PC-3 (cell line): ENCODE measurements around the gene UNC5B. TPM values are rescaled to one million over a fixed set of nuclear protein-coding genes. Genes with fewer than 3 reads are reported as not detected.

Source experiments
- ATAC-seq: fragments of 200-7000 bp; cut with Tn5 transposase; 2 replicates; pipeline ENCODE4 v1.9.1; 2020; ENCODE audit warnings: mild to moderate bottlenecking, moderate library complexity
- BruUV-seq: library from RNA; stranded (reverse); fragments of 400-500 nt; replicated peaks from 2 replicates; lab custom pipeline; 2021; lab: Mats Ljungman, UMichigan
- CTCF ChIA-PET: fragments of 300-600 bp; sonication (Branson Sonifier 250); formaldehyde crosslinking; loops from one replicate; lab custom pipeline; 2022; ENCODE audit warnings: antibody characterized with exemption; lab: Charles Lee
- POLR2A ChIA-PET: fragments of 300-600 bp; sonication (Branson Sonifier 250); formaldehyde crosslinking; loops from one replicate; lab custom pipeline; 2022; ENCODE audit warnings: antibody characterized with exemption; ENCODE audit not compliant: unreplicated experiment; lab: Charles Lee
- DNase-seq: peaks from one replicate; pipeline ENCODE4 v3.0.0-alpha.2; 2015
- H2AFZ ChIP-seq: fragments of 300-600 bp; sonication (generic); 2 replicates; pipeline ENCODE4 v1.6.0; 2016; ENCODE audit warnings: antibody characterized with exemption, low read length
- H3F3A ChIP-seq: fragments of 300-600 bp; sonication (generic); one replicate; pipeline ENCODE4 v1.6.0; 2017; ENCODE audit warnings: antibody characterized with exemption, low read length, control low read depth, mild to moderate bottlenecking; ENCODE audit not compliant: unreplicated experiment
- H3K27ac ChIP-seq: fragments of 300-600 bp; sonication (generic); 2 replicates; pipeline ENCODE4 v1.5.1; 2016; ENCODE audit warnings: mild to moderate bottlenecking, low read length
- H3K27me3 ChIP-seq: fragments of 300-600 bp; sonication (generic); 2 replicates; pipeline ENCODE4 v1.6.1; 2016; ENCODE audit warnings: low read length, mixed read lengths
- H3K36me3 ChIP-seq: fragments of 300-600 bp; sonication (generic); 2 replicates; pipeline ENCODE4 v1.6.1; 2016; ENCODE audit warnings: low read depth, mixed run types, low read length, mixed read lengths
- H3K4me1 ChIP-seq: fragments of 300-600 bp; sonication (generic); 2 replicates; pipeline ENCODE4 v1.5.1; 2016; ENCODE audit warnings: low read length; ENCODE audit not compliant: insufficient read depth
- H3K4me2 ChIP-seq: fragments of 300-600 bp; sonication (generic); 2 replicates; pipeline ENCODE4 v1.6.0; 2016; ENCODE audit warnings: low read length
- H3K4me3 ChIP-seq: fragments of 300-600 bp; sonication (generic); 2 replicates; pipeline ENCODE4 v1.5.1; 2016; ENCODE audit warnings: mild to moderate bottlenecking, low read length, mixed read lengths
- H3K79me2 ChIP-seq: fragments of 300-600 bp; sonication (generic); 2 replicates; pipeline ENCODE4 v1.6.1; 2017; ENCODE audit warnings: low read length, mixed read lengths
- H3K9ac ChIP-seq: fragments of 300-600 bp; sonication (generic); 2 replicates; pipeline ENCODE4 v1.6.0; 2016; ENCODE audit warnings: mild to moderate bottlenecking, low read length
- H3K9me2 ChIP-seq: fragments of 300-600 bp; sonication (generic); replicated peaks from 2 replicates; pipeline ENCODE4 v1.6.1; 2016; ENCODE audit warnings: mixed run types, low read length, mixed read lengths
- H3K9me3 ChIP-seq: fragments of 300-600 bp; sonication (generic); 2 replicates; pipeline ENCODE4 v1.6.1; 2016; ENCODE audit warnings: low read length, mixed read lengths
- H4K20me1 ChIP-seq: fragments of 300-600 bp; sonication (generic); 2 replicates; pipeline ENCODE4 v1.6.1; 2016; ENCODE audit warnings: low read length, mixed read lengths
- EZH2 ChIP-seq: fragments of 300-600 bp; sonication (generic); IDR thresholded peaks from one replicate; pipeline ENCODE4 v1.6.1; 2017; ENCODE audit warnings: antibody characterized with exemption, mild to moderate bottlenecking, low read length; ENCODE audit not compliant: unreplicated experiment
- EZH2phosphoT487 ChIP-seq: fragments of 300-600 bp; sonication (generic); IDR thresholded peaks from 2 replicates; pipeline ENCODE4 v1.6.1; 2018; ENCODE audit warnings: mild to moderate bottlenecking, antibody characterized with exemption, low read length, borderline replicate concordance
- intact Hi-C: fragments of 100-400 bp; cut with micrococcal nuclease; formaldehyde crosslinking; loops from 2 replicates; pipeline ENCODE4 v1.9.0; 2023
- total RNA-seq: library from RNA; depleted of rRNA; stranded (reverse); fragments of >200 nt; gene quantifications from 2 replicates; pipeline ENCODE4 v1.2.3, GENCODE V29; 2014
- TF ChIP-seq, protein P1 (sequence below): fragments of 300-600 bp; sonication (generic); conservative IDR thresholded peaks from 2 replicates; pipeline ENCODE4 v1.5.1; 2017; ENCODE audit warnings: antibody characterized with exemption, low read depth, mild to moderate bottlenecking, low read length

UNC5B gene
- total RNA-seq, 1 experiment from 2014 or later = 0.26 TPM

DNA sequence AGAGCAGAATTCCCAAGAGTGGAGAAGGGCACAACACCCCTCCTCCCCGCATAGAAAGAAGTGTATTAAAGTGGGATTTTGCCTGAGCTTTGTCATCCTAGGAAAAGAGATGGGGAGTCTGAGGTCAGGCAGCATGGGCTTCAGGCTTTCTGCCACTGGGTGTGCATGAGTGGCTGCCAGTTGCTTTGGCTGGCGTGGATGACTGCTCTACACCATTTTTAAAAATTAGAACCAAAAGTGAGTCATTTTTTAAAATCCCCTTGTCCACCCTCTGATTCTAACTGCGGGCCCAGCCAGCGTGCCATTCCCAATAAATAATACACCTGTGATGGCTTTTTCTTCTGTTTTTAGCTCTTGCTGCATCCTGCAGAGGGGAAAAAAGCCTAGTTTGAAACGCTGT is 120.1 kb downstream of the UNC5B start:
- no peak overlapping the region for H3K4me2 ChIP-seq
- no peaks in the 10 kb centered on the region for H3K36me3 ChIP-seq
- no TSS peak for BruUV-seq
- TF ChIP-seq, protein P1, sequence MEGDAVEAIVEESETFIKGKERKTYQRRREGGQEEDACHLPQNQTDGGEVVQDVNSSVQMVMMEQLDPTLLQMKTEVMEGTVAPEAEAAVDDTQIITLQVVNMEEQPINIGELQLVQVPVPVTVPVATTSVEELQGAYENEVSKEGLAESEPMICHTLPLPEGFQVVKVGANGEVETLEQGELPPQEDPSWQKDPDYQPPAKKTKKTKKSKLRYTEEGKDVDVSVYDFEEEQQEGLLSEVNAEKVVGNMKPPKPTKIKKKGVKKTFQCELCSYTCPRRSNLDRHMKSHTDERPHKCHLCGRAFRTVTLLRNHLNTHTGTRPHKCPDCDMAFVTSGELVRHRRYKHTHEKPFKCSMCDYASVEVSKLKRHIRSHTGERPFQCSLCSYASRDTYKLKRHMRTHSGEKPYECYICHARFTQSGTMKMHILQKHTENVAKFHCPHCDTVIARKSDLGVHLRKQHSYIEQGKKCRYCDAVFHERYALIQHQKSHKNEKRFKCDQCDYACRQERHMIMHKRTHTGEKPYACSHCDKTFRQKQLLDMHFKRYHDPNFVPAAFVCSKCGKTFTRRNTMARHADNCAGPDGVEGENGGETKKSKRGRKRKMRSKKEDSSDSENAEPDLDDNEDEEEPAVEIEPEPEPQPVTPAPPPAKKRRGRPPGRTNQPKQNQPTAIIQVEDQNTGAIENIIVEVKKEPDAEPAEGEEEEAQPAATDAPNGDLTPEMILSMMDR = no peak
- no peak for TF ChIP-seq EZH2
- TF ChIP-seq EZH2phosphoT487 = no peak
- ATAC-seq (no peak), DNase-seq (no peak)
- H3K27ac ChIP-seq = no peak overlapping the region
- no peak overlapping the region for H3K9ac ChIP-seq
- CTCF ChIA-PET = no interaction called here
- no peak overlapping the region for H2AFZ ChIP-seq
- intact Hi-C loops = no loop called here
- POLR2A ChIA-PET = no interaction called here
- H3K27me3 ChIP-seq = no peaks in the 10 kb centered on the region
- no peaks in the 10 kb centered on the region for H4K20me1 ChIP-seq
- H3K9me3 ChIP-seq = no peaks in the 10 kb centered on the region
- no peaks in the 10 kb centered on the region for H3K9me2 ChIP-seq
- H3K79me2 ChIP-seq = no peaks in the 10 kb centered on the region
- H3F3A ChIP-seq = no peaks in the 10 kb centered on the region
- H3K4me1 ChIP-seq = no peaks in the 10 kb centered on the region
- H3K4me3 ChIP-seq = no peak overlapping the region

DNA sequence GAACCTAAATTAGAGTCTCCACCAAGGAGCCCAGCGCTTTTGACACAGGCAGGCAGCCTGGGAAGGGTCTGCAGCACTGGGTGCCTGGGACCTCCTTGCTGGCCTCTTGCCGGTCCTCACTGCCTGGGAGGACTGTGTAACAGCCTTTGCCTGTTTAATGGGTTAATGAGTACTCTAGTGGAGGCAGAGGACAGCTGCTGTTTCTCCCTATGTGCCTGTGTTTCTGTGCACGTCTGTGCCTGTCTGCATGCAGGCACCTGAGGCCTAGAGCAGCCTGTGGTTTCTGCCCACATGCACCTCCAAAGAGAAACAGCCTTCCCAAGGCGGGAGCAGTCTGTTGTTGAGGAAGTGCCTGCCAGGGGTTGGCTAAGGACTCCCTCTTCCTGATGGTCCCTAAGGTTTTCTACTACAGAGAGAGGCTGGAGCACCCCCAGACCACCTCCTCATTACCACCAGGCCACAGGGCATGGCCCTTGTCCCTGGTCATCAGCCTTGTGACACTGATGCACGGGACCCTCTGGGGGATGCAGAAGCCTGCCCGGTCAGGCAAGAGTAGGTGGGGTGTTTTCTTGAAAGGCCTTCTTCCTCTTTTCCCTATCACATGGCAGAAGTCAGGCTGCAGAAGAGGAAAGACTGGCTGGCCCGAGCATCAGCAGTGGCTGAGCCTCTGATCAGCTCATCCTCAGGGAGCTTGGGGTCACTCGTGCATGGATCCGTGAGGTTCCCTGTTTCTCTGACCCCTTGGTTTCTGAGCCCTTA is 120.9 kb downstream of the UNC5B start:
- Histone ChIP-seq H3K4me3 (no peak overlapping the region), H3K4me2 (no peak overlapping the region), H3F3A (no peaks in the 10 kb centered on the region), H3K9me2 (no peaks in the 10 kb centered on the region), H3K9me3 (no peaks in the 10 kb centered on the region), H3K9ac (no peak overlapping the region), H2AFZ (no peak overlapping the region), H3K27ac (no peak overlapping the region), H3K4me1 (no peaks in the 10 kb centered on the region), H4K20me1 (no peaks in the 10 kb centered on the region), H3K36me3 (no peaks in the 10 kb centered on the region), H3K79me2 (no peaks in the 10 kb centered on the region), H3K27me3 (no peaks in the 10 kb centered on the region)
- DNase-seq (no peak), ATAC-seq (no peak)
- POLR2A ChIA-PET = no interaction called here
- intact Hi-C loops = no loop called here
- no TSS peak for BruUV-seq
- TF ChIP-seq EZH2phosphoT487 = no peak
- TF ChIP-seq EZH2 = no peak
- TF ChIP-seq, protein P1 = no peak
- CTCF ChIA-PET = interaction anchor here (0.6 kb wide), 1 partner anchor 13 kb away, joined by 4 read pairs; no protein-coding TSS in a partner anchor

DNA sequence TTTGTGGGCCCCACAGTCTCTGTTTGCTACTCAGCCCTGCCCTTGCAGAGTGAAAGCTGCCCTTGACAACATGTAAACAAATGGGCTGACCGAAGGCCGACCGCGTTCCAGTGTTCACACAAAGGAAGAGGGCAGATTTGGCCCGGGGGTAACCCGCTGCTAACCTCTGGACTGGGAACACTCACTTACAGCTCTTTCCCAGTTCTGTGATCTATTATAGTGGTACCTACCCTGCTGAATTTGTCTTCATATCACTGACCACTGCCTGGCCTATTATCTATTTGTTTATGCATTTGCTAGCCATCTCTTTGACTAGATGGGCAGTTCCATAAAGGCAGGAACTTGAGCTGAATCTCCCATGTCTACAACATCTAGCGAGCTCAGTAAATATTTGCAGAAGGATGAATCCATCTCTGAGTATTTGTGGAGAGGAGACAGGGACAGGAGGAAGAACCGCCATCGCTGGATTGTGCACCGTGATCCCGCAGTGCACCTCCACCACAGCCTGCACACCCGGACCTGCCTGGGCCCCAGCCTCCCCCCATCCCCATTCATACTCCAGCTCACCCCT is 121.9 kb downstream of the UNC5B start:
- Histone ChIP-seq H3K36me3 (no peaks in the 10 kb centered on the region), H2AFZ (no peak overlapping the region), H3K27ac (no peak overlapping the region), H3K27me3 (no peaks in the 10 kb centered on the region), H3K9me2 (no peaks in the 10 kb centered on the region), H3K9ac (no peak overlapping the region), H3K4me3 (no peak overlapping the region), H3K79me2 (no peaks in the 10 kb centered on the region), H3K4me1 (peaks cover 9% of the 10 kb centered on the region), H3K9me3 (no peaks in the 10 kb centered on the region), H3K4me2 (no peak overlapping the region), H4K20me1 (no peaks in the 10 kb centered on the region), H3F3A (no peaks in the 10 kb centered on the region)
- DNase-seq (peak; percentile 14), ATAC-seq (peak; percentile 24)
- TF ChIP-seq EZH2phosphoT487 (no peak), EZH2 (no peak)
- TF ChIP-seq, protein P1 = no peak
- intact Hi-C loops = no loop called here
- no TSS peak for BruUV-seq
- ChIA-PET CTCF (no interaction called here), POLR2A (no interaction called here)
